Hematopoietic multipotent progenitor cell treated with erythropoietin and hydrocortisone succinate and interleukin-3 and kit ligand, for 17 days (in vitro differentiated cells): Measurements from ENCODE around the gene BICC1.

ENCODE experiments used
- DNase-seq: peaks from one replicate; pipeline ENCODE4 v3.0.0-alpha.2; 2015; ENCODE audit warnings: low spot score

BICC1 gene

GRCh38 chr10:58743466-58744115, 230.9 kb downstream of the BICC1 start:
- DNase-seq: no peak

- no peak for DNase-seq
Observed at GRCh38 chr10:58746474-58747185, 234.0 kb downstream of the BICC1 start.

GRCh38 chr10:58747687-58748086, 235.0 kb downstream of the BICC1 start:
- DNase-seq: no peak

- no peak for DNase-seq
Observed at GRCh38 chr10:58752665-58753064, 240.0 kb downstream of the BICC1 start.

GRCh38 chr10:58753425-58753824, 240.8 kb downstream of the BICC1 start:
- no peak for DNase-seq

GRCh38 chr10:58754469-58755339, 242.0 kb downstream of the BICC1 start:
- no peak for DNase-seq

- no peak for DNase-seq
Observed at GRCh38 chr10:58755340-58755610, 242.6 kb downstream of the BICC1 start.

GRCh38 chr10:58755677-58756076, 243.0 kb downstream of the BICC1 start:
- DNase-seq: no peak

- DNase-seq: no peak
Observed at GRCh38 chr10:58756130-58756719, 243.6 kb downstream of the BICC1 start.

- DNase-seq: no peak
Observed at GRCh38 chr10:58757352-58758065, 244.8 kb downstream of the BICC1 start.

GRCh38 chr10:58758321-58758720, 245.6 kb downstream of the BICC1 start:
- no peak for DNase-seq

GRCh38 chr10:58764087-58764747, 251.5 kb downstream of the BICC1 start:
- DNase-seq: no peak

GRCh38 chr10:58765910-58766309, 253.2 kb downstream of the BICC1 start:
- DNase-seq: no peak

- no peak for DNase-seq
Observed at GRCh38 chr10:58767652-58768051, 255.0 kb downstream of the BICC1 start.

GRCh38 chr10:58771863-58772262, 259.2 kb downstream of the BICC1 start:
- no peak for DNase-seq

GRCh38 chr10:58772758-58773157, 260.1 kb downstream of the BICC1 start:
- no peak for DNase-seq

- DNase-seq: no peak
Observed at GRCh38 chr10:58773341-58773740, 260.7 kb downstream of the BICC1 start.

GRCh38 chr10:58773944-58774343, 261.3 kb downstream of the BICC1 start:
- no peak for DNase-seq

- DNase-seq: no peak
Observed at GRCh38 chr10:58775960-58776567, 263.4 kb downstream of the BICC1 start.

- DNase-seq: no peak
Observed at GRCh38 chr10:58776568-58777318, 264.1 kb downstream of the BICC1 start.
